GM23338 (cell line): Measurements from ENCODE around the gene NCOA4.

Source experiments
- EZH2 ChIP-seq: fragments of 200-600 bp; sonication (generic); IDR thresholded peaks from one replicate; pipeline ENCODE4 v1.8.0; 2017; ENCODE audit warnings: antibody characterized with exemption, mild to moderate bottlenecking, low read depth; ENCODE audit not compliant: unreplicated experiment
- EZH2phosphoT487 ChIP-seq: fragments of 200-600 bp; sonication (generic); IDR thresholded peaks from one replicate; pipeline ENCODE4 v1.8.1; 2018; ENCODE audit warnings: antibody characterized with exemption; ENCODE audit not compliant: unreplicated experiment
- JUNB ChIP-seq: IDR thresholded peaks from one replicate; pipeline ENCODE4 v1.6.1; 2016; ENCODE audit warnings: antibody characterized with exemption; ENCODE audit not compliant: unreplicated experiment
- NANOG ChIP-seq: IDR thresholded peaks from 2 replicates; pipeline ENCODE4 v1.6.1; 2016; ENCODE audit warnings: antibody characterized with exemption, borderline replicate concordance
- POLR2AphosphoS5 ChIP-seq: IDR thresholded peaks from 2 replicates; pipeline ENCODE4 v1.6.1; 2016; ENCODE audit warnings: antibody characterized with exemption, low read depth
- ZNF331 ChIP-seq: fragments of 250-450 bp; sonication (Bioruptor Pico); IDR thresholded peaks from 2 replicates; pipeline ENCODE4 v1.5.0; 2020; ENCODE audit warnings: low read depth, mild to moderate bottlenecking, moderate library complexity
- TF ChIP-seq, protein P1 (sequence below), 2 experiments: fragments of 200-600 bp in 1 of 2; sonication (generic) in 1 of 2; conservative IDR thresholded peaks; 2 replicates each; pipeline versions ENCODE4 v1.5.1 to v1.6.1; 2016 to 2017; ENCODE audit warnings: antibody characterized with exemption in 2 of 2, low read depth in 2 of 2, mild to moderate bottlenecking in 2 of 2, moderate library complexity in 1 of 2
- TF ChIP-seq, protein P2 (sequence below): IDR thresholded peaks from one replicate; pipeline ENCODE4 v1.6.1; 2018; ENCODE audit warnings: antibody characterized with exemption; ENCODE audit not compliant: unreplicated experiment
- TF ChIP-seq, protein P3 (sequence below): IDR thresholded peaks from 2 replicates; pipeline ENCODE4 v1.6.1; 2016; ENCODE audit warnings: antibody characterized with exemption

DNA sequence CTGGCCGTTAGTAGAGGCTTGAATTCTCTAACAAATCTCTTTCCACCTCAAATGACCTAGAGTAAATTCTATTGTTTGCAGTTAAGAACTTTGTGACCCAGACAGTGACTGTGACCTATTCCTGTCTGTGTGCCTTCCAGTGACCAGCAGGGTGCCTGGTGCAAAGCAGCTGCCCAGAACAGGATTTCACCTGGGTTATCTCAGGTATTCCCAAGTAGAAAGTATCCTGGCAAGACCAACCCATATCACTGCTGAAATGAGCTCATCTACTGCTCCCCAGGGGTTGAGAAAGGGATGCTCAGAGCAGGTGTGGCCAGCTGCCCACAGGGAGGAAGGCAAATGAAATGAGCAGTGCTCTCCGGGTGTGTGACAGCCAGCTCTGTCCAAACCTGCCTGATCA, 17.7 kb upstream of the NCOA4 start:
- no peak for TF ChIP-seq EZH2
- TF ChIP-seq, protein P1, sequence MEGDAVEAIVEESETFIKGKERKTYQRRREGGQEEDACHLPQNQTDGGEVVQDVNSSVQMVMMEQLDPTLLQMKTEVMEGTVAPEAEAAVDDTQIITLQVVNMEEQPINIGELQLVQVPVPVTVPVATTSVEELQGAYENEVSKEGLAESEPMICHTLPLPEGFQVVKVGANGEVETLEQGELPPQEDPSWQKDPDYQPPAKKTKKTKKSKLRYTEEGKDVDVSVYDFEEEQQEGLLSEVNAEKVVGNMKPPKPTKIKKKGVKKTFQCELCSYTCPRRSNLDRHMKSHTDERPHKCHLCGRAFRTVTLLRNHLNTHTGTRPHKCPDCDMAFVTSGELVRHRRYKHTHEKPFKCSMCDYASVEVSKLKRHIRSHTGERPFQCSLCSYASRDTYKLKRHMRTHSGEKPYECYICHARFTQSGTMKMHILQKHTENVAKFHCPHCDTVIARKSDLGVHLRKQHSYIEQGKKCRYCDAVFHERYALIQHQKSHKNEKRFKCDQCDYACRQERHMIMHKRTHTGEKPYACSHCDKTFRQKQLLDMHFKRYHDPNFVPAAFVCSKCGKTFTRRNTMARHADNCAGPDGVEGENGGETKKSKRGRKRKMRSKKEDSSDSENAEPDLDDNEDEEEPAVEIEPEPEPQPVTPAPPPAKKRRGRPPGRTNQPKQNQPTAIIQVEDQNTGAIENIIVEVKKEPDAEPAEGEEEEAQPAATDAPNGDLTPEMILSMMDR (conservative IDR thresholded peaks at IDR 0.05; ENCODE audit: low read depth in 2 of 2) = no peak
- TF ChIP-seq POLR2AphosphoS5 = no peak
- TF ChIP-seq, protein P2, sequence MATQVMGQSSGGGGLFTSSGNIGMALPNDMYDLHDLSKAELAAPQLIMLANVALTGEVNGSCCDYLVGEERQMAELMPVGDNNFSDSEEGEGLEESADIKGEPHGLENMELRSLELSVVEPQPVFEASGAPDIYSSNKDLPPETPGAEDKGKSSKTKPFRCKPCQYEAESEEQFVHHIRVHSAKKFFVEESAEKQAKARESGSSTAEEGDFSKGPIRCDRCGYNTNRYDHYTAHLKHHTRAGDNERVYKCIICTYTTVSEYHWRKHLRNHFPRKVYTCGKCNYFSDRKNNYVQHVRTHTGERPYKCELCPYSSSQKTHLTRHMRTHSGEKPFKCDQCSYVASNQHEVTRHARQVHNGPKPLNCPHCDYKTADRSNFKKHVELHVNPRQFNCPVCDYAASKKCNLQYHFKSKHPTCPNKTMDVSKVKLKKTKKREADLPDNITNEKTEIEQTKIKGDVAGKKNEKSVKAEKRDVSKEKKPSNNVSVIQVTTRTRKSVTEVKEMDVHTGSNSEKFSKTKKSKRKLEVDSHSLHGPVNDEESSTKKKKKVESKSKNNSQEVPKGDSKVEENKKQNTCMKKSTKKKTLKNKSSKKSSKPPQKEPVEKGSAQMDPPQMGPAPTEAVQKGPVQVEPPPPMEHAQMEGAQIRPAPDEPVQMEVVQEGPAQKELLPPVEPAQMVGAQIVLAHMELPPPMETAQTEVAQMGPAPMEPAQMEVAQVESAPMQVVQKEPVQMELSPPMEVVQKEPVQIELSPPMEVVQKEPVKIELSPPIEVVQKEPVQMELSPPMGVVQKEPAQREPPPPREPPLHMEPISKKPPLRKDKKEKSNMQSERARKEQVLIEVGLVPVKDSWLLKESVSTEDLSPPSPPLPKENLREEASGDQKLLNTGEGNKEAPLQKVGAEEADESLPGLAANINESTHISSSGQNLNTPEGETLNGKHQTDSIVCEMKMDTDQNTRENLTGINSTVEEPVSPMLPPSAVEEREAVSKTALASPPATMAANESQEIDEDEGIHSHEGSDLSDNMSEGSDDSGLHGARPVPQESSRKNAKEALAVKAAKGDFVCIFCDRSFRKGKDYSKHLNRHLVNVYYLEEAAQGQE = no peak
- no peak for TF ChIP-seq EZH2phosphoT487
- no peak for TF ChIP-seq JUNB
- no peak for TF ChIP-seq ZNF331 (CRISPR knock-in tag)
- no peak for TF ChIP-seq NANOG
- TF ChIP-seq, protein P3, sequence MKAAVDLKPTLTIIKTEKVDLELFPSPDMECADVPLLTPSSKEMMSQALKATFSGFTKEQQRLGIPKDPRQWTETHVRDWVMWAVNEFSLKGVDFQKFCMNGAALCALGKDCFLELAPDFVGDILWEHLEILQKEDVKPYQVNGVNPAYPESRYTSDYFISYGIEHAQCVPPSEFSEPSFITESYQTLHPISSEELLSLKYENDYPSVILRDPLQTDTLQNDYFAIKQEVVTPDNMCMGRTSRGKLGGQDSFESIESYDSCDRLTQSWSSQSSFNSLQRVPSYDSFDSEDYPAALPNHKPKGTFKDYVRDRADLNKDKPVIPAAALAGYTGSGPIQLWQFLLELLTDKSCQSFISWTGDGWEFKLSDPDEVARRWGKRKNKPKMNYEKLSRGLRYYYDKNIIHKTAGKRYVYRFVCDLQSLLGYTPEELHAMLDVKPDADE = no peak
